VCaP (cell line): ENCODE data around the gene TRPM3.

Source experiments
- H3K27ac ChIP-seq: fragments of 450-650 bp; 2 replicates; pipeline ENCODE4 v1.5.1; 2017
- TF ChIP-seq, protein P1 (sequence below): fragments of 450-650 bp; conservative IDR thresholded peaks from 2 replicates; pipeline ENCODE4 v1.5.1; 2017; ENCODE audit warnings: mild to moderate bottlenecking, moderate library complexity

The TRPM3 gene

DNA sequence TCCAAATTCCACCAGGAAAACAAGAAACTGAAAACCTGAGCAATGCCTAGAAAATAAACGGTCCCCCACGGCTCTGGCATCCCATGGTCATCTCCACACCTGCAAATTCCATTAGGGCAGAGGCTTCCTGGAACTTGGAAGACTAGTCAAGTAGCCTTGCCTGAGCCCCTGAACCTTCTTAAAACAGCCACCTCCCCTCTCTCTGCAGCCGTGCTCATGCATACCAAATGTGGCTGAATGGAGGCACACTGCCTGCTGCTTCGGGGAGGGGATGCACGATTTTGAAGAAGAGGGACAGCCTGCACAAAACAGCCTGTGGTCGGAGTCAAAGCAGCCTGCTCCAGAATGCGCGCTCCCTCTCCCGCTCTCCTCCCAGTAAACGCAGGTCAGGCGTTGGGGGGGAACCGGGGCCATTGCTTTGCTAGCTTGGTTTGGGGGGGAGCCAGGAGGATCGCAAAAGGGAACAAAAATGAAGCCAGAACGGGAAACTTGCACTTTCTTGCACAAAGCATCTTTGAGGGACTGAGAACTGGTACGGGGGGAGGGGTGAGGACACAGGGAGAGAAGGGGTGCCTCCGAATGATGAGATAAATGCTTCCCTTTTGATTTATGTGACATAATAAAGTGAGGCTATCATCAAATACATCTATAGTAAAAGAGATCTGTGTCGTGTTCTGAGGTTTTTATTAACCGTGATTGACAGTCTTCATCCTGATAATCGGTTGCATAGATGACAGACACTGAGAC, at the start of gene TRPM3:
Gene TRPM3 (minus strand): TSS at position 347 of the 747 bp plus-strand sequence. CDS start 267 bp downstream, at position 80.
- no peak within 1 kb of the TSS for H3K27ac ChIP-seq
- TF ChIP-seq, protein P1, sequence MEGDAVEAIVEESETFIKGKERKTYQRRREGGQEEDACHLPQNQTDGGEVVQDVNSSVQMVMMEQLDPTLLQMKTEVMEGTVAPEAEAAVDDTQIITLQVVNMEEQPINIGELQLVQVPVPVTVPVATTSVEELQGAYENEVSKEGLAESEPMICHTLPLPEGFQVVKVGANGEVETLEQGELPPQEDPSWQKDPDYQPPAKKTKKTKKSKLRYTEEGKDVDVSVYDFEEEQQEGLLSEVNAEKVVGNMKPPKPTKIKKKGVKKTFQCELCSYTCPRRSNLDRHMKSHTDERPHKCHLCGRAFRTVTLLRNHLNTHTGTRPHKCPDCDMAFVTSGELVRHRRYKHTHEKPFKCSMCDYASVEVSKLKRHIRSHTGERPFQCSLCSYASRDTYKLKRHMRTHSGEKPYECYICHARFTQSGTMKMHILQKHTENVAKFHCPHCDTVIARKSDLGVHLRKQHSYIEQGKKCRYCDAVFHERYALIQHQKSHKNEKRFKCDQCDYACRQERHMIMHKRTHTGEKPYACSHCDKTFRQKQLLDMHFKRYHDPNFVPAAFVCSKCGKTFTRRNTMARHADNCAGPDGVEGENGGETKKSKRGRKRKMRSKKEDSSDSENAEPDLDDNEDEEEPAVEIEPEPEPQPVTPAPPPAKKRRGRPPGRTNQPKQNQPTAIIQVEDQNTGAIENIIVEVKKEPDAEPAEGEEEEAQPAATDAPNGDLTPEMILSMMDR: no peak

DNA sequence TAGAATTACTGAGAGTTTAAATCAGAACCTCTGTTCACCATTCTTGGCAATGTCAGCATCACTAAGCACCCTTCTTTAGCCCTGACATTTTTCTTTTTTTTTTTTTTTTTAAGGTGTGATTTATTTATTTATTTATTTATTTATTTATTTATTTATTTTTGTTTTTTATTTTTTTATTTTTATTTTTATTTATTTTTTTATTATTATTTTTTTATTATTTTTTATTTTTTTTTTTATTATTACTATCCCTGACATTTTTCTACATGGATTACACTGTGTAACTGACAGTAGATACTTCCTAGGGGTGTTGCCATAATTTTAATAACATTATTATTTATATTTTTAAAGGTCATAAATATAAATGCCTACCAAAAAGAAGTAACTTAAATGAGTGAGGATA, 47.0 kb upstream of the TRPM3 start:
- TF ChIP-seq, protein P1: no peak
- H3K27ac ChIP-seq: no peak overlapping the region

DNA sequence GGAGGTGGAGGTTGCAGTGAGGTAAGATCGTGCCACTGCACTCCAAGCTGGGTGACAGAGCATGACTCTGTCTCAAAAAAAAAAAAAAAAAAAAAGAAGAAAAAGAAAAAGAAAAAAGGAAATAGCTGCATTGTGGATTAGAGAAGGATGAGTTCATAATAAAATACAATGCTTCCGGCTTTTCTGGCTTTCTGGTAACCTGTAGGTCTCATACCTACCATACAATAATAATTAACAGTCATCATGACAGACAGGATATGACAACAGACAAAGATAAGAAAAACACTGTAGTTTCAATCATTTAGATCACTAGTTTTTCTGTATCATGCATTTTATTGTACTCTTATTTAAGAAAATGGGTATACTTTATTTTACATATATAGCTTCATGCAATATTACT, 40.7 kb upstream of the TRPM3 start:
- TF ChIP-seq, protein P1: no peak
- H3K27ac ChIP-seq: no peak overlapping the region

DNA sequence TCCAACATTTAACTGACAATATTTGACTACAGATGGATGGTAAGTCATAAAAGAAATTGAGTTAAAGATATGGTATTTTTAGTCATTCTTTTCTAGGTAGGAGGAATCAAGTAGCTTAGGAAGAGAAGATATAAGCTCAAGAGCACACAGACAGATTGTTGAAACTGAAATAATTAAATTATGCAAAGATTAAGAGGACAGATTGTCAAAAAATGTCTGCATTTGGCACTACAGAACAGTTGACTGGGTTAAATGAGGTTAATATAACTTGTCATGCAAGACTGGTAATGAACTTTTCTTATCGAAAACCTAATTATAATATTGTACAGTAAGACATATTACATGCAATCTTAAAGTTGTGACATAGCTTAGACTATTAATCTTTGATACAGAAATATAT, 36.3 kb upstream of the TRPM3 start:
- TF ChIP-seq, protein P1: no peak
- H3K27ac ChIP-seq: no peak overlapping the region

DNA sequence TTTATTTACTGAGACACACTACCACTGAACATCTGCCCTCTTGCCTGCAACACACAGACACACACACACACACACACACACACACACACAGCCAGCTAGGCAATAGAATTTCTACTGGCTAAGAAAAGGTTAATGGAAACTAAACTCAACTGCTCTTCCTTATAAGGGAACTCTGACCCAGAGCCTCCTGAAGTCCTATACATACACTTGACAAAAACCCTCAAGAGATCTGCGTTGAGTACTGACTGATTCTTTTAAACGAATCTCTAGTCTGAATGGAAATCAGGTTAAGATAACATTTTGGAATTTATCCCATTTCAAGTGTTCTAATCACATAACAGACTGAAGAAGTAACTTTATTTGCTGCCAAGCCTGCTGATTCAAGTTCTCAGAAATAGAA, 25.9 kb upstream of the TRPM3 start:
- TF ChIP-seq, protein P1: no peak
- H3K27ac ChIP-seq: no peak overlapping the region

DNA sequence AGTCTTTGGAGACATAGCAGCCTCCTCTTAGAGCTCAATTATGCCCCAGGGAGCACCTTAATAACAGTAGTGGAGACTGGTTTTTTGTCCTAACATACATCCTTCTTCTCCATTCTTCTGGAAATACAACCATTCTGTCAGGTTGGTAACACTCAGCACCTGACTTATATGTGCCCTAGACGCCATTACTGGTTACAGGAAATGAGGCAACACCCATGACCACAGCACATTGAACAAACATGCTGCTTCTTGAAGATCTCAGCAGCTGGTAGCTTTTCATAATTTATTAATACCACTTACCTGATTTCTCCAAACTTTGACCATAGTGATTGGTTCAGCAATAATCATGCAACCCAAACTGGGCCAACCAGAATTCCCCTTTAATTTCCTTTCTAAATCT, 25.1 kb upstream of the TRPM3 start:
- TF ChIP-seq, protein P1: no peak
- no peak overlapping the region for H3K27ac ChIP-seq

DNA sequence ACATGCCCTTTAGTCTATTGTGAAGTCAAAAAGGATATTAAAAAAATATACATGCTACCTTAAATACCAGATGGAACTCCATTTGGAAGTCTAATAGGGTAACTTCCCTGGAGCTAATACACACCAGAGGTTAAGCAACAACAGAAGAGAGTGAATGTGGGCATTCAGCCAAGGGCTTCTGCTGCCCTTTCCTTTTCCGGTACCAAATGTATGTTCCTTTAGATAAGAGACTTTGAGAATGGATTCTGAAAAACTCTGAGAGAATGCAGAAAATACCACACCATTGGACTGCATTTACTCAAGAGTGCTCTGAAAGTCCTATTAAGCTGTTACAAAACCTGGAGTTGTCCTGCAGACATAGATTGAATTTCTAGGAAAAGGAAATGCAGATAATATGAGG, 23.8 kb upstream of the TRPM3 start:
- no peak overlapping the region for H3K27ac ChIP-seq
- TF ChIP-seq, protein P1: no peak
